Endothelial cell of umbilical vein (primary cell): ENCODE results near the gene UFD1. TPM values are rescaled to one million over a fixed set of nuclear protein-coding genes. Genes with fewer than 3 reads are reported as not detected.

ENCODE experiments used
- BruUV-seq: library from RNA; stranded (reverse); fragments of 400-500 nt; replicated peaks from 2 replicates; lab custom pipeline; 2021; lab: Mats Ljungman, UMichigan
- CTCF ChIA-PET: fragments of 300-600, 350-600 bp; sonication (Branson Sonifier 250); formaldehyde crosslinking; loops from one replicate; lab custom pipeline; 2021; ENCODE audit warnings: antibody characterized with exemption, inconsistent platforms; lab: Charles Lee
- POLR2A ChIA-PET: fragments of 300-600, 350-600 bp; sonication (Branson Sonifier 250); formaldehyde crosslinking; loops from one replicate; lab custom pipeline; 2021; ENCODE audit warnings: antibody characterized with exemption, inconsistent platforms; lab: Charles Lee
- DNase-seq: peaks from one replicate; pipeline ENCODE4 v3.0.0-alpha.2; 2011; ENCODE audit warnings: low read depth, low spot score
- FAIRE-seq: peaks from 2 replicates; lab custom pipeline; 2011; peaks lifted over from hg19 to GRCh38; lab: Jason Lieb, UNC
- H2AFZ ChIP-seq: 2 replicates; pipeline ENCODE4 v1.6.0; 2012; ENCODE audit warnings: low read depth, low read length, control low read depth, inconsistent platforms
- H3K27ac ChIP-seq: 2 replicates; pipeline ENCODE4 v1.5.1; 2011; ENCODE audit warnings: low read depth, mild to moderate bottlenecking, control low read depth, low read length, moderate library complexity; ENCODE audit not compliant: insufficient read depth
- H3K27me3 ChIP-seq, 2 experiments: 2 replicates each; pipeline versions ENCODE4 v1.6.0 to v1.6.1; 2011; ENCODE audit warnings: low read length in 2 of 2, mixed read lengths in 1 of 2; ENCODE audit not compliant: control insufficient read depth in 2 of 2, insufficient read depth in 2 of 2
- H3K36me3 ChIP-seq, 2 experiments: 2 replicates in 1 of 2; 3 replicates in 1 of 2; pipeline ENCODE4 v1.5.1; 2011; ENCODE audit warnings: low read length in 2 of 2, mild to moderate bottlenecking in 1 of 2, moderate library complexity in 1 of 2; ENCODE audit not compliant: control insufficient read depth in 2 of 2, insufficient read depth in 2 of 2; ENCODE audit errors: extremely low read depth in 1 of 2
- H3K4me1 ChIP-seq: 3 replicates; pipeline ENCODE4 v1.5.1; 2011; ENCODE audit warnings: mild to moderate bottlenecking, low read length; ENCODE audit not compliant: control insufficient read depth, insufficient read depth; ENCODE audit errors: extremely low read depth
- H3K4me2 ChIP-seq: 2 replicates; pipeline ENCODE4 v1.6.1; 2011; ENCODE audit warnings: low read length, control low read depth, mixed read lengths; ENCODE audit not compliant: insufficient read depth
- H3K4me3 ChIP-seq, 3 experiments: fragments of 200-600 bp in 1 of 3; sonication (generic), shearing (Covaris generic) in 1 of 3; replicated peaks in 1 of 3; 2 replicates each; pipeline ENCODE4 v1.5.1; 2011 to 2016; ENCODE audit warnings: control low read depth in 3 of 3, low read length in 3 of 3, mild to moderate bottlenecking in 2 of 3, inconsistent platforms in 1 of 3, low read depth in 1 of 3, moderate library complexity in 1 of 3; ENCODE audit not compliant: insufficient read depth in 1 of 3
- H3K79me2 ChIP-seq: 2 replicates; pipeline ENCODE4 v1.6.0; 2012; ENCODE audit warnings: low read length, inconsistent platforms; ENCODE audit not compliant: control insufficient read depth, insufficient read depth
- H3K9ac ChIP-seq: replicated peaks from 2 replicates; pipeline ENCODE3; 2011; ENCODE audit warnings: low read length, control low read depth; ENCODE audit not compliant: insufficient read depth; ENCODE audit errors: extremely low read depth
- H3K9me1 ChIP-seq: replicated peaks from 3 replicates; pipeline ENCODE4 v1.6.0; 2011; ENCODE audit warnings: mild to moderate bottlenecking, low read length; ENCODE audit not compliant: control insufficient read depth, insufficient read depth; ENCODE audit errors: extremely low read depth
- H3K9me3 ChIP-seq: replicated peaks from 2 replicates; pipeline ENCODE4 v1.5.1; 2012; ENCODE audit warnings: low read length, inconsistent platforms; ENCODE audit not compliant: control insufficient read depth, insufficient read depth
- H4K20me1 ChIP-seq: replicated peaks from 2 replicates; pipeline ENCODE3; 2011; ENCODE audit warnings: mild to moderate bottlenecking, low read length; ENCODE audit not compliant: control insufficient read depth, insufficient read depth; ENCODE audit errors: extremely low read depth
- CTCF ChIP-seq, 2 donors: IDR thresholded peaks; 1 replicate in 1 of 2; 2 replicates in 1 of 2; pipeline ENCODE4 v1.5.1; 2011; ENCODE audit warnings: low read length in 2 of 2, mild to moderate bottlenecking in 2 of 2, moderate library complexity in 2 of 2, control low read depth in 1 of 2, inconsistent platforms in 1 of 2, low read depth in 1 of 2; ENCODE audit not compliant: insufficient read depth in 1 of 2; ENCODE audit errors: extremely low read depth in 1 of 2
- EZH2 ChIP-seq: IDR thresholded peaks from 2 replicates; pipeline ENCODE4 v1.6.1; 2012; ENCODE audit warnings: borderline replicate concordance, low read depth, mild to moderate bottlenecking, moderate library complexity, low read length, inconsistent platforms; ENCODE audit not compliant: severe bottlenecking
- FOS ChIP-seq: IDR thresholded peaks from 2 replicates; pipeline ENCODE4 v1.6.1; 2011; ENCODE audit warnings: mild to moderate bottlenecking, low read length, moderate library complexity, borderline replicate concordance; ENCODE audit not compliant: insufficient read depth
- GATA2 ChIP-seq: IDR thresholded peaks from 2 replicates; pipeline ENCODE4 v1.7.0; 2011; ENCODE audit warnings: low read depth, mild to moderate bottlenecking, moderate library complexity, mixed read lengths, low read length; ENCODE audit not compliant: insufficient read length, insufficient read depth
- JUN ChIP-seq: IDR thresholded peaks from 2 replicates; pipeline ENCODE4 v1.6.1; 2011; ENCODE audit warnings: borderline replicate concordance, low read depth; ENCODE audit not compliant: insufficient read length, insufficient read depth
- MAX ChIP-seq: IDR thresholded peaks from 2 replicates; pipeline ENCODE4 v1.6.1; 2011; ENCODE audit not compliant: insufficient read depth, insufficient read length
- MYC ChIP-seq: IDR thresholded peaks from one replicate; pipeline ENCODE4 v1.6.1; 2011; ENCODE audit warnings: mild to moderate bottlenecking, low read depth, low read length
- POLR2A ChIP-seq: IDR thresholded peaks from 2 replicates; pipeline ENCODE4 v1.6.1; 2012; ENCODE audit warnings: low read depth, mild to moderate bottlenecking, control low read depth, low read length
- POLR2AphosphoS5 ChIP-seq: IDR thresholded peaks from 2 replicates; pipeline ENCODE4 v1.6.1; 2012; ENCODE audit warnings: low read depth, mild to moderate bottlenecking, control low read depth, low read length, moderate library complexity; ENCODE audit not compliant: insufficient read depth
- dilution Hi-C: fragments of 300-500 bp; cut with MboI; formaldehyde crosslinking; loops from one replicate; pipeline ENCODE4 v1.15.0; 2019; ENCODE audit warnings: low sequenced_read_pairs; ENCODE audit not compliant: extremely low pct_ligation_motif_present
- intact Hi-C: fragments of 100-400 bp; cut with micrococcal nuclease; formaldehyde crosslinking; loops from one replicate; pipeline ENCODE4 v1.10.0; 2022
- polyA plus RNA-seq, 4 experiments: library from polyadenylated mRNA; depleted of rRNA in 3 of 4; stranded (reverse) in 3 of 4; unstranded in 1 of 4; fragments of >200 nt; gene quantifications; 2 replicates each; pipeline versions ENCODE4 v1.2.1 to v1.2.3, GENCODE V29; 2011 to 2012; ENCODE audit warnings: missing spikeins in 1 of 4
- total RNA-seq: library from RNA; stranded (reverse); gene quantifications from 2 replicates; pipeline ENCODE4 v1.2.3, GENCODE V29; 2021

The UFD1 gene
- total and polyA plus RNA-seq, 2 donors (not counting 3 experiments of a cell fraction or from before 2014, with no cell fraction given): 127 to 228 TPM

- intact Hi-C loops: loop anchor here (5.0 kb wide), 1 partner anchor 272 kb away; the partner anchor contains the start of gene SLC25A1
- no peaks in the 10 kb centered on the region for H3K9me3 ChIP-seq
- no peak for DNase-seq
- H3K36me3 ChIP-seq: peaks cover 9 to 32% of the 10 kb centered on the region in 2 experiments
- peaks cover 25% of the 10 kb centered on the region for H3K79me2 ChIP-seq
- no peaks in the 10 kb centered on the region for H3K9me1 ChIP-seq
- peaks cover 11% of the 10 kb centered on the region for H3K4me1 ChIP-seq
- no peak overlapping the region for H2AFZ ChIP-seq
- no peaks in the 10 kb centered on the region for H3K27me3 ChIP-seq
- ChIA-PET CTCF (no interaction called here), POLR2A (no interaction called here)
- H3K4me2 ChIP-seq: no peak overlapping the region
- no peak for FAIRE-seq
- no peak for TF ChIP-seq EZH2
- TF ChIP-seq MYC: no peak
- TF ChIP-seq JUN: no peak
- TF ChIP-seq CTCF (IDR thresholded peaks at IDR 0.05; ENCODE audit: extremely low read depth in 1 of 2, insufficient read depth in 1 of 2, low read depth in 1 of 2, low read length in 2 of 2): no peak
- no peak for TF ChIP-seq POLR2A
- BruUV-seq: no TSS peak
- H3K9ac ChIP-seq: no peak overlapping the region
- H3K4me3 ChIP-seq: no peak overlapping the region
- H3K27ac ChIP-seq: no peak overlapping the region
- dilution Hi-C loops: no loop called here
- H4K20me1 ChIP-seq: no peaks in the 10 kb centered on the region
Observed at GRCh38 chr22:19449422-19449767, 29.6 kb downstream of the UFD1 start.

- H3K79me2 ChIP-seq: peaks cover 31% of the 10 kb centered on the region
- H2AFZ ChIP-seq: no peak overlapping the region
- no peaks in the 10 kb centered on the region for H3K9me1 ChIP-seq
- FAIRE-seq: no peak
- H3K4me2 ChIP-seq: no peak overlapping the region
- TF ChIP-seq CTCF (IDR thresholded peaks at IDR 0.05; ENCODE audit: extremely low read depth in 1 of 2, insufficient read depth in 1 of 2, low read depth in 1 of 2, low read length in 2 of 2): no peak
- TF ChIP-seq JUN: no peak
- TF ChIP-seq FOS: no peak
- no peak for TF ChIP-seq GATA2
- TF ChIP-seq POLR2AphosphoS5: no peak
- no peak for TF ChIP-seq MAX
- no peak for TF ChIP-seq POLR2A
- no peak for TF ChIP-seq EZH2
- no peak for TF ChIP-seq MYC
- CTCF ChIA-PET: no interaction called here
- intact Hi-C loops: loop anchor here (5.0 kb wide), 1 partner anchor 272 kb away; the partner anchor contains the start of gene SLC25A1
- no peak overlapping the region for H3K27ac ChIP-seq
- POLR2A ChIA-PET: no interaction called here
- peaks cover 5 to 30% of the 10 kb centered on the region in 2 experiments for H3K36me3 ChIP-seq
- BruUV-seq: no TSS peak
- no peaks in the 10 kb centered on the region for H3K27me3 ChIP-seq
- no peaks in the 10 kb centered on the region for H3K9me3 ChIP-seq
- peaks cover 11% of the 10 kb centered on the region for H3K4me1 ChIP-seq
- DNase-seq: no peak
- H3K9ac ChIP-seq: no peak overlapping the region
- no peak overlapping the region for H3K4me3 ChIP-seq
- dilution Hi-C loops: no loop called here
- no peaks in the 10 kb centered on the region for H4K20me1 ChIP-seq
Observed at GRCh38 chr22:19448739-19449421, 30.1 kb downstream of the UFD1 start.
